ENCODE measurements around the gene SYT2. TPM values are rescaled to one million over a fixed set of nuclear protein-coding genes. Genes with fewer than 3 reads are reported as not detected.
"Not testable (repeated sequence)": the region's sequence is repeated elsewhere in the genome, so short reads cannot be mapped to it uniquely, and the experiment has no call there.

The SYT2 gene
- total RNA-seq, 1 experiment from 2014 or later, result not detected

DNA sequence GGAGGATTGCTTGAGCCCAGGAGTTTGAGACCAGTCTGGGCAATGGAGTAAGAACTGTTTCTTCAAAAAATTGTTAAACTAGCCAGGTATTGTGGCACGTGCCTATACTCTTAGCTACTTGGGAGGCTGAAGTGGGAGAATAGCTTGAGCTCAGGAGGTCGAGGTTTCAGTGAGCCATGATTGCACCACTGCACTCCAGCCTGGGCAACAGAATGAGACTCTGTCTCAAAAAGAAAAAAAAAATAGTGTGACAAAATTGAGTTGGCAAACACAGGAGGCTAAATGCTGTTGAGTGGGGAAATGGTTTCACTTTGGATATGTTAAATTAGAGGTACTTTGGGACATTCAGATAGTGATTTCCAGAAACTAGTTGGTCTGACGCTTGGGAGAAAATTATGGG, 163.9 kb downstream of the SYT2 start:
- not testable (repeated sequence) for H3K4me3 ChIP-seq

GRCh38 chr1:202545647-202546303, 164.5 kb downstream of the SYT2 start:
- not testable (repeated sequence) for DNase-seq (ENCODE audit: low read depth in 1 of 2, low spot score in 2 of 2); H3K27ac ChIP-seq

More for the DNA sequence above, 163.9 kb downstream of the SYT2 start:
- not testable (repeated sequence) for H3K36me3 ChIP-seq; H3K9me3 ChIP-seq (replicated peaks); H3K4me1 ChIP-seq (replicated peaks); DNase-seq (ENCODE audit: low read depth in 1 of 2, low spot score in 2 of 2); H3K27ac ChIP-seq; H3K27me3 ChIP-seq (replicated peaks)

DNA sequence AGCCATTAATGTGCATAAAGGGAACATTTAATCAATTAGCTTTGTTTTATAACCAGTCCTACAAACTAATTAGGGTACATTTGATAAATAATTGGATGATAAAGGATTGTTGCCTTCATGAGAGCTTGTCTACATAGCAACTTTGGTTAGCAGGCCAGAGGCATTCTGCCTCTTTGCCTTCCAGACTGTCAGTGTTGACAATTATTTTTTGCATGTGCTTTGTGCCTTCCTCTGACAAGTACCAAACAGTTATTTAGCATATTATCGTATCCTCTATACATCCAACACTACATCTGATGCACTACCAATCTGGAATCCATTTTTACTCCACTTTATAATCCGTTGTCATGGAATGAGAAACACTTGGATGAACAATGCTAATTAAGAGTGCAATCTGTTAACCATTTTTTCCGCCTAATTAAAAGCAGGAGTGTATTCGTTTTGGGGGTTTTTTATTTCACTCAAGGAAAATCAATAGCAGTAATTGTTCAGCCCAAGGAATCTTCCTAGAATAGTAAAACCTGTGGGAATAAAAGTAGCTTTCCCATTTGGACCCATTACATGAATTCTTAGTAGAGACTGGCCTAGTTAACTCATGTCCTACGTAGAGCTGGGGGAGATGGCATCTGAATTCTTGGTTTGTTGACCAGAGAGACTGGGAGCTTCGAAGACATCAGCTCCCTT, 165.3 kb downstream of the SYT2 start:
- not testable (repeated sequence) for H3K27me3 ChIP-seq (replicated peaks); H3K36me3 ChIP-seq; H3K4me1 ChIP-seq (replicated peaks); H3K27ac ChIP-seq; DNase-seq (ENCODE audit: low read depth in 1 of 2, low spot score in 2 of 2); H3K4me3 ChIP-seq; H3K9me3 ChIP-seq (replicated peaks)

More at GRCh38 chr1:202545647-202546303, 164.5 kb downstream of the SYT2 start:
- H3K9me3 ChIP-seq (replicated peaks); H3K4me3 ChIP-seq; H3K27me3 ChIP-seq (replicated peaks); H3K4me1 ChIP-seq (replicated peaks); H3K36me3 ChIP-seq: not testable (repeated sequence)

DNA sequence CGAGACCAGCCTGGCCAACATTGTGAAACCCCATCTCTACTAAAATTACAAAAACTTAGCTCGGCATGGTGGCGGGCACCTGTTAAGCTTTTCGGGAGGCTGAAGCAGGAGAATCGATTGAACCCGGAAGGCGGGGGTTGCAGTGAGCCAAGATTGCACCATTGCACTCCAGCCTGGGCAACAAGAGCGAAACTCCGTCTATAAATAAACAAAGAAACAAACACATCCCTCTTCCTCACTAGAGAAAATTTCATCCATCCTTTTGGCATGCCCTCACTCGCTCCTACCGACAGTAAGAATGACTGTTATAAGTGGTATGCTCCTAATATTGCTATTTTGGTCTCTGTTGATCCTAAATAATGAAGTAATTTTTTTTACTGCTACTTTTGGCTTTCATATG, 166.7 kb downstream of the SYT2 start:
- not testable (repeated sequence) for H3K27me3 ChIP-seq (replicated peaks); H3K9me3 ChIP-seq (replicated peaks); H3K27ac ChIP-seq; H3K36me3 ChIP-seq; H3K4me3 ChIP-seq
- H3K4me1 ChIP-seq (replicated peaks), result peaks cover 13% of the 10 kb centered on the region
- peak in 1 of 2 experiments; percentile 35 for DNase-seq (ENCODE audit: low read depth in 1 of 2, low spot score in 2 of 2)

- not testable (repeated sequence) for DNase-seq (ENCODE audit: low read depth in 1 of 2, low spot score in 2 of 2); H3K36me3 ChIP-seq; H3K4me3 ChIP-seq; H3K27ac ChIP-seq; H3K27me3 ChIP-seq (replicated peaks); H3K9me3 ChIP-seq (replicated peaks)
- H3K4me1 ChIP-seq (replicated peaks), result peaks cover 13% of the 10 kb centered on the region
Observed at GRCh38 chr1:202542415-202542814, 167.8 kb downstream of the SYT2 start.

GRCh38 chr1:202540858-202541257, 169.4 kb downstream of the SYT2 start:
- not testable (repeated sequence) for H3K36me3 ChIP-seq; H3K4me3 ChIP-seq; H3K27me3 ChIP-seq (replicated peaks); H3K9me3 ChIP-seq (replicated peaks); H3K27ac ChIP-seq; DNase-seq (ENCODE audit: low read depth in 1 of 2, low spot score in 2 of 2)
- H3K4me1 ChIP-seq (replicated peaks), result peaks cover 13% of the 10 kb centered on the region

Other genes starting within 250 kb of the SYT2 start
- 27.6 and 34.2 TPM in 2 replicates for gene KDM5B, start 98.0 kb upstream of the SYT2 start, total RNA-seq (2014; rRNA removed; shearing (Covaris generic))
- gene PCAT6, start 100.5 kb upstream of the SYT2 start, total RNA-seq (2014; rRNA removed; shearing (Covaris generic)), result not detected in 2 replicates
- gene RABIF, start 178.7 kb upstream of the SYT2 start, total RNA-seq (2014; rRNA removed; shearing (Covaris generic)), result 5.2 and 5.5 TPM in 2 replicates
- 21.6 and 28.9 TPM in 2 replicates for gene KLHL12, start 216.8 kb upstream of the SYT2 start, total RNA-seq (2014; rRNA removed; shearing (Covaris generic))
- 126 and 129 TPM in 2 replicates for gene ADIPOR1, start 247.9 kb upstream of the SYT2 start, total RNA-seq (2014; rRNA removed; shearing (Covaris generic))